ENCODE results near the gene ACAT2.
"Not testable (repeated sequence)": the region's sequence is repeated elsewhere in the genome, so short reads cannot be mapped to it uniquely, and the experiment has no call there.

The ACAT2 gene

DNA sequence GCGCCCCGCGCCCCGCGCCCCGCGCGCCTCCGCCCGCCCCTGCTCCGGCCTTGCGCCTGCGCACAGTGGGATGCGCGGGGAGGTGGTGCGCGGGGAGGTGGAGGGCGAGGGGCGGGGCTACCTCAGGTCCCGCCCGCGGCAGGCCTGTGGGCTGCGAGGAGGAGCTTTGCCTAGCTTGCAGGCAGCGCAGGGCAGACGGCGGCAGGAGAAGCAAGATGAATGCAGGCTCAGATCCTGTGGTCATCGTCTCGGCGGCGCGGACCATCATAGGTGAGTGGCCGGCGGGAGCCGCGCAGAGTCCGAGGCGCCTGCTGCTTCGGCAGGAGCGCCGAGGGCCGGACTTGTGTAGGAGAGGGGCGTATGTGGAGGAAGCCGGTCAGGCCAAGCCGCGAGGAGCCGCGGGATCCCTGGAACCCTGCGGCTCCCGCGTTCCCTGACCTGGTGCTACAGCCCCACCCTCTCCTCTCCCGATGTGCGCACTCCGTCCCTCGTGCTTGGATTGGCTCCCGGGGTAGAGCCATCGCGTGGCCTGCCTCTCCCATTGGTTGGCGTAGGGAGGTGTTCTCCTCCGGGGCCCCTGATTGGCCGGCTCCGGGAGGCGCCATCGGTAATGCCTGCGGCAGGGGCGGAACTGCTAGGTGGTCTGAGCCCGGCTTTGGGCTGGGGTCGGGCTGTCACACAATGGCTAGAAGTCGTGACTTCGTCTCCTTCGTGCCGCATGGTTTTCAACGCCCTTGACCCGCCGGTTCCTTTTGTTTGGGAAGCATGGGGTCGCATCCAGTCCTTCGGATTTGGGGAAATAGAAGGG, at the start of gene ACAT2:
ACAT2 (plus strand) TSS at position 173 of the 808 bp plus-strand sequence; CDS start at position 216, 43 bp downstream.
- DNase-seq = peak; percentile 80

DNA sequence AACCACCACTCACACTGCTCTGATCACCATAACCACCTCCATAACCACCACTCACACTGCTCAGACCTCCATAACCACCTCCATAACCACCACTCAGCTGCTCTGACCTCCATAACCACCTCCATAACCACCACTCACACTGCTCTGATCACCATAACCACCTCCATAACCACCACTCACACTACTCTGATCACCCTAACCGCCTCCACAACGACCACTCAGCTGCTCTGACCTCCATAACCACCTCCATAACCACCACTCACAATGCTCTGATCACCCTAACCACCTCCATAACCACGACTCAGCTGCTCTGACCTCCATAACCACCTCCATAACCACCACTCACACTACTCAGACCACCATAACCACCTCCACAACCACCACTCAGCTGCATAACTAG, 49.5 kb upstream of the ACAT2 start:
- not testable (repeated sequence) for DNase-seq

DNA sequence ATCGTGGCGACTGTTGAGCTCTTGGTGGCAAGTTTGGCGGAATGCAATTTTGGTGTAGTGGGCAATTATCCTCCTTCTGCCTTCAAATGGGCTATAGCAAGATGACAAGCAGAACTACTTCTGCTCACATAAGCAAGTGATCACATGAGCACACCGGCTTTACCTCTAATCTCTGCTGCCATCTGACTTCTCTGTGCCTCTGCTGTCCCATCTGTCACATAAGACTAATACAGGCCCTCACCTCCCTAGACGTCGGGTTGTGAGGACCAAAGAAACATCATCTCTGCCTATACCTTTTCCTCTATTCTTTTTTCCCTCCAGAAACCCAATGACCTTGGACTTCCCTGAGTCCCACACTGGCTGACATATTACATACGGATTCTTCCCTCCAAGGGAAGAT, 47.9 kb upstream of the ACAT2 start:
- DNase-seq = no peak

DNA sequence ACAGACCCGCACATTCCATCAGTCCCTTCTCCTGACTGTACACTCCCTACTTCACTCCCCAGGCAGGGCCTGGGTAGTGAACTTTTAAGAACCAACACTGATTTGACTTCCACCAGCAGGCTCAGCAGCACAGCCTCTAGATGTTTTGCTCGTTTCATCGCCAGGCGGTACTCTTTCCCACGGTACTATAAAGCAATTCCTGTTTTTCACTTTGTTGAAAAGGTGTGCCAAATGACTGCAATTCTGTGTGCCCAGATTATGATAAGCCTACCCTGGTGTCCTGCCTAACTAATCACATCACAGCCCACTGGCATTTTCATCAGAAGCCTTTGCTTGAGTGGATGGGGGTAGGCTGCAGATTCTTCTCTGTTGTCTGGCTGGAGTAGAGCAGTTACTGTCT, 47.4 kb upstream of the ACAT2 start:
- DNase-seq = no peak

DNA sequence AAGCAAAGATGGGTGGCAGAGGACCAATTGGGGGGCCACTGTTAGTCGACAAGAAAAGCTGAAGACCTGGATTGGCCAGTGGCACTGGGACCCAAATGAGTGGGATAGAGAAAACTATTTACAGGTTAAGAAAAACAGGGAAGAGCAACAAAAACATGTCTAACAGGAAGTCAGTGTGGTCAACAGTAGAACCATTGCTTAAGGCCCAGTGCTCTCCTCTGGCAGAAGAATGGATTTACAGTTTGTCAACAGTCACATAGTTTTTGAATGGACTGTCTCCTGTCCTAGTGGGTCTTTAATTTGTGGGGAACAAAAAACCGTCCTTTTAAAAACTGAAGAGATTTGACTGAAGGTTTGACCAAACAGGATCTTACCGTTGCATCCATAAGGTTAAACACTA, 46.7 kb upstream of the ACAT2 start:
- no peak for DNase-seq

DNA sequence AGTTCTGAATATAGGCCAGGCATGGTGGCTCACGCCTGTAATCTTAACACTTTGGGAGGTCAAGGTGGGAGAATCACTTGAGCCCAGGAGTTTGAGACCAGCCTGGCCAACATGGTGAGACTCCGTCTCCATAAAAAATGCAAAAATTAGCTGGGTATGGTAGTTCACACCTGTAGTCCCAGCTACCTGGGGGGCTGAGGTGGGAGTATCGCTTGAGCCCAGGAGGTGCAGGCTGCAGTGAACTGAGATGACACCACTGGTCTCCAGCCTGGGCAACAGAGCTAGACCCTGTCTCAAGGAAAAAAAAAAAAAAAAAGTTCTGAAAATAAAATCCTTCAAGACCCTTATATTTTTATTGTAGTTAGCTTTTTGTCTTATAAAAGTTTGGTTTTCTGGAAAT, 46.2 kb upstream of the ACAT2 start:
- DNase-seq = no peak

DNA sequence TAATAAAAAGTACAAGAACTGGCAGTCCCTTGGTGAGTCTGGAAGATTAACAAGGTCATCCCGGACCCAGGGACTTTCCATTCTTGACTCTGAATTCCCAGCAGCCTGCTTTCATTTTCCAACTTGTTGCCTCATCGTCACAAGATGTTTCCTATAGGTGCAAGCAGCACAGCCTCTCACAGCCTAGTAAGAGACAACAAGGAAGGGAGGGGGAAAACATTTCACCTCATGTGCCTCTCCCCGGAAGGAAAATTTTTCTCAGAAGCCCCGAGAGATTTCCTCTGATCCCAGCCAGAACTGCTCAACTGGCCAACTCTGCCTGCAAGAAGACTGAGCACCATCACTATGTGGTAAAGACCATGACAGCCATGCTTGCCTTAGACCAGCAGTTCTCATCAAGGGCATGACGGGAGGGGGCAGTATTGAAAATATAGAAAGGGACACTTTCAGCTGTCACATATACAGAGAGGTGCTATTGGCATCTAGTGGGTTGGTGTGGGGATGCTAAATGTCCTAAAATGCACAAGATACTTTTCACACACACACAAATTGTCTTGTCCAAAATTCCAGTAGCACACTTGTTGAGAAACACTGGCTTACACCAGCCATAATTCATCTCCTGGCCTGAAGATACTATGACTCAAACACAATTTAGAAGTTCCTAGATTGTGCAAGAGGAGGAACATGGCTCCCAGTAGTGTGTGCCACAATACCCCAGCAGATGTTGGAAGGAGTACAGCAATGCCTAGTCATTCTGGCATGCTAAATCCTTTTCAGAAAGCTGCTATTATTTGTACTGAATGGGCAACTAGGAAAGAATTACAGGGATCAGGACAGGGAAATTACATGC, 45.4 kb upstream of the ACAT2 start:
- no peak for DNase-seq

DNA sequence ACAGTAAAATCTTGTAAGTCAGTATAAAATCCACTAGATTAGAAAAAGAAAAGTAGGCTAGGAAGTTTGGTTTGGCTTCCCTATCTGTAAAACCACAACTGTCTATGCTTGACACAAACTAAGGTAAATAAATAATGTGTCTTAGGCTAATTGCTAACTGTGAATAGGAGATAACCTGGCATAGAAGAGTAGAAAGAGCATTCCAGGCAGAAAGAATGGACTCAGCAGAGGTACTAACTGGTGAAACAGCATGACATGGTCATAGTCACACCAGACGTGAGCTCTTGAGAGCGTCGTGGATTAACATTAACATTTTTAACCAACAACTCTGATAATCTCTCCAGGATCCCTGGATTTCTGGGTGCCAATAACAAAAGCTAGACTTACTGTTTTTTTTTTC, 43.2 kb upstream of the ACAT2 start:
- DNase-seq = no peak

DNA sequence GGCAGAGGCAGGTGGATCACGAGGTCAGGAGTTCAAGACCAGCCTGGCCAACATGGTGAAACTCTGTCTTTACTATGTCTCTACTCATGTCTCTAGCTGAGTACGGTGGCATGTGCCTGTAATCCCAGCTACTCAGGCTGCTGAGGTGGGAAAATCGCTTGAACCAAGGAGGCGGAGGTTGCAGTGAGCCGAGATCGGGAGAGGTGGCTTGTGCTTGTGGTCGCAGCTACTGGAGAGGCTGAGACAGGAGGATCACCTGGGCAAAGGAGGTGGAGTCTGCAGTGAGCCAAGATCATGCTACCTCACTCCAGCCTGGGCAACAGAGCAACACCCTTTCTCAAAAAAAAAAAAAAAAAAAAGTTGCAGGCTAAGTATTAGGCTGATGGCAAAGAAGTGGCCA, 42.6 kb upstream of the ACAT2 start:
- DNase-seq = no peak

DNA sequence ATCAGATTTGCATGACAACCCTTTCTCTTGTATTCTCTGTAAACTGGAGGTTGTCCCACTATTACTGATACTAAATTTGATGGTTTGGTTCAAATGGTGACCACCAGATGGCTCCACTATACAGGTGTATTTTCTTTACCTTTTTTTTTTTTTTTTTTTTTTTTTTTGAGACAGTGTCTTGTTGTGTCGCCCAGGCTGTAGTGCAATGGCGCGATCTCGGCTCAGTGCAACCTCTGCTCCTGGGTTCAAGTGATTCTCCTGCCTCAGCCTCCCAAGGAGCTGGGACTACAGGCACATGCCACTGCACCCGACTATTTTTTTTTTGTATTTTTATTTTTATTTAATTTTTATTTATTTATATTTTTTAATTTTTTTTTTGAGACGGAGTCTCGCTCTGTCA, 41.1 kb upstream of the ACAT2 start:
- no peak for DNase-seq

DNA sequence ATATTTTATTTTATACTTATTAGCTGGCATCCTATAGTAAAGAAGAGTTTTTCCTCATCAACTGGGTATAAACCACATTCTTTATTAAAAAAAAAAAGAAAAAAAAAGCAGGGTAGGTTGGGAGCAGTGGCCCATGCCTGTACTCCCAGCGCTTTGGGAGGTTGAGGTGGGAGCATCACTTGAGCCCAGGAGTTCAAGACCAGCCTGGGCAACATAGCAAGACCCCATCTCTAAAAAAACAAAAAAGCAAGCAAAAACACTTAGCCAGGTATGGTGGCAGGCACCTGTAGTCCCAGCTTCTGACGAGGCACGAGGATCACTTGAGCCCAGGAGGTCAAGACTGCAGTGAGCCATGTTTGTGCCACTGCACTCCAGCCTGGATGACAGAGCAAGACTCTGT, 39.9 kb upstream of the ACAT2 start:
- DNase-seq = not testable (repeated sequence)

DNA sequence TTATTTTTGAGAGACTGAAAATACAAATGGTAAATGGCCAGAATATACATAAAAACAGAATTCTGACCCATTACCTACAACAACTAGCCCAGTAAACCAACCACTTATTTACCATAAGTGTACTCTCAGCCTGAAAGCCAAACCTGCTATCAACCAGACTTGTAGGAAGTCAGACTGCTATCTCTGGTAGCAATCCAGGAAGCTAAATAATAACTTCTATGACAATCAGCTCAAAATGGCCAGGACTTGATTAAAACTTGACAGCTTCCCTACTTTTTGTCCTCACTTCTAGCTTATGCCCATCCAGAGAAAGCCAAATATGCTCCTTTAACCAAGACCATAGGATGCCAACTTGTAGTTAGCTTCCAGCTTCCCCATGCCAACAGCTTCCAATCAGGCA, 39.2 kb upstream of the ACAT2 start:
- DNase-seq = no peak

DNA sequence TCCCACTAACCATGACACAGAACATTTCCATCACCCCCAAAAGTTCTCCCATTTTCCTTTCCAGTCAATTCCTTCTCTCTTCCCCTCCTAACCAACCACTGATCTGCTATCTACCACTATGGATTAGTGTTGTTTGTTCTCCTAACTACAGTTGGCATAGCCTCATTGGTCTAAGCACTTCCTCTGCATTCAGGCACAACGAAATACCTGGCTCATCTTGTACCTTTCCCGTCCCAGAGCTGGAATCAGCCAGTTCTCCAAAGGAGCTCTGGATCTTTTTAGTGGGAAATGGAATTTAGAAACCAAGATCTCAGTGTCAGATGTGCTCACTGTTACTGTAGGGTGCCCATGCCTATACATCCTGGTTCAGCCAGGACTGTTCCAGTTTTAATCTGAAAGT, 38.6 kb upstream of the ACAT2 start:
- no peak for DNase-seq

DNA sequence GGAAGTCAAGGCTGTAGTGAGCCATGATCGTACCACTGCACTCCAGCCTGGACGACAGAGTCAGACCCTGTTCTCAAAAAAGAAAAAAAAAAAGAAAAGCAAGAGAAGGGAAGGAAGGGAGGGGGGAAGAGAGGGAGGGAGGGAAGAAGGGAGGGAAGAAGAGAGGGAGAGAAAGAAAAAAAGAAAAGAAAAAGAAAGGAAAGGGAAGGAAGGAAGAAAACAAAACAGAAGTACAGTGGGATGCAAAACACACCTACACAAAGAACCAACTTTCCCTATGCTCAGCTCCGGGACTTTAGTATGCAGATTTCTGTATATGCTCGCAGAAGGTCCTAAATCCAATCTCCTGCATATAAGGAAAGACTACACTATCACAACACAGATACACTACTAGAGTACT, 37.1 kb upstream of the ACAT2 start:
- DNase-seq = no peak

DNA sequence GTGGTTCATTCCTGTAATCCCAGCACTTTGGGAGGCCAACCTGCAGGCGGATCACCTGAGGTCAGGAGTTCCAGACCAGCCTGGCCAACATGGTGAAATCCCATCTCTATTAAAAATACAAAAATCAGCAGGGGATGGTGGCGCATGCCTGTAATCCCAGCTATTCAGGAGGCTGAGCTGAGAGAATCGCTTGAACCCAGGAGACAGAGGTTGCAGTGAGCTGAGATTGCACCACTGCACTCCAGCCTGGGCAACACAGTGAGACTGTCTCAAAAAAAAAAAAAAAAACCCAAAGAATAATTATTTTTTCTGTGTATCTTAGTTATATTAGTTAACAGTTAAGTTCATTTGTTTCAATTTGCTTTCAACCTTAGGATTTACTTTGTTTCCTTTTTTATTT, 36.6 kb upstream of the ACAT2 start:
- DNase-seq = not testable (repeated sequence)

DNA sequence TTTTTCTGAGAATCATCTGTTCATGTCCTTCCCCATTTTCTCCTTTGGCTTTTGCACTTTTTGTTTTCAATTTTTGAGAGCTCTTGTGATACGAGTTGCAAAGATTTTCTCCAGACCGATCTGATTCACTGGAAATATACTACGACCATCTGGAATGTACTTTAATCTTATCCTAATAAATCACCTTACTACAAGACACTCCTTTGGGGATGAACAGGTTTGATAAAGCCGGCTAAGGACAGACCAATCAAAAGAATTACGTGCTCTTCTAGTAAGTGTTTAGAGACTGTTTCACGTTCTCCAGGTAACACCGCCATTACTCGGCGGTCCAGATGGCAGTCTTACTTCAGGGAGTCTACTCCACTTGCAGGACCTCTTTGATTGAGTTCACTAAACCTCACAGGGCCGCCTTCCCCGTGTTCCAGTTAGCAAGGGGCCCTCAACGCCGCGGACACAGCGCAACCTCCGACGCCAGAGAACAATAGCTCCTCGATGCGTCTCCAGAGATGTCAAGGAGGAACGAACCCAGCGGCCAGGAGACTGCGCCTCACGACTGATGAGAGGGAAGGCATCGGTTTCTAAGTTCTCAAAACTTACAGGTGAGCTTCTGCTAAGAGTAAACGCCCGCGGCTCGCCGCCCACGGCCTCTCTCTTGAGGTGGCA, 35.5 kb upstream of the ACAT2 start:
- peak; percentile 79 for DNase-seq

DNA sequence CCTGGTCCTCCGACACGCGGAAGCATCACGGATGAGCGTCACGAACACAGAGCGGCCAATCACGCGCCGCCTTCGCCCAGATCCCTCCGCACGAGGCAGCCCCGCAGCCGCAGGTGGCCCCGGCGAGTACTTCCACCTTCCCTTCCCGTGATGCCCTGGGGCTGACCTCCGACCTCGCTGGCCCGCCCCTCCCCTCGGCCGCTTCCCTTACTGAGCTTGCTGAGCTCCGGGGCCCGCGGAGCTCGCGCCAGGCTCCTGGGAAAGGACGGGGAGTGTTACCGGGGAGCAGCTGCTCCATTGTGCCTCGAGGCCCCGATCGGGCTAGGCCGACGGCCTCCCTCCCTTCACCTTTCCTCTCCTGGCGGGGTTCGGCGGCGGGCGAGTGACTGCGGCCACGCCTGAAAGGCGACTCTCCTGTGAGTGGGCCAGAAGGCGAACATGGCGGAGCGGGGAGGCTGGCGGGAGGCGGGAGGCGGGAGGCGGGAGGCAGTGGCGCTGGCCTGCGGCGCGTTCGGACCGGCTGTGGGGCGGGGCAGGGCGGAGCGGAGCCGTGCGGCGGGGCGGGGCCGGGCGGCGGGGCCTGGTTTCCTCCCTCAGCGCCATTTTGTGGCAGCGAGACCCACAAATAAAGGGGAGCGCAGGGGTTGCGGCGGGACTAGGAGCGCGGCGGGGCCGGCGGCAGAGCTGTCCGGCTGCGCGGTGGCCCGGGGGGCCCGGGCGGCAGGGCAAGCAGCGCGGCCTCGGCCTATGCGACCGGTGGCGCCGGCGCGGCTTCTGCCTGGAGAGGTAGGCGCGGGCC, 34.7 kb upstream of the ACAT2 start, which contains the start of gene WTAP:
WTAP (plus strand) TSS at position 589 of the 799 bp plus-strand sequence. CDS start 8,760 bp downstream, outside the sequence.
- peak; percentile 81 for DNase-seq

DNA sequence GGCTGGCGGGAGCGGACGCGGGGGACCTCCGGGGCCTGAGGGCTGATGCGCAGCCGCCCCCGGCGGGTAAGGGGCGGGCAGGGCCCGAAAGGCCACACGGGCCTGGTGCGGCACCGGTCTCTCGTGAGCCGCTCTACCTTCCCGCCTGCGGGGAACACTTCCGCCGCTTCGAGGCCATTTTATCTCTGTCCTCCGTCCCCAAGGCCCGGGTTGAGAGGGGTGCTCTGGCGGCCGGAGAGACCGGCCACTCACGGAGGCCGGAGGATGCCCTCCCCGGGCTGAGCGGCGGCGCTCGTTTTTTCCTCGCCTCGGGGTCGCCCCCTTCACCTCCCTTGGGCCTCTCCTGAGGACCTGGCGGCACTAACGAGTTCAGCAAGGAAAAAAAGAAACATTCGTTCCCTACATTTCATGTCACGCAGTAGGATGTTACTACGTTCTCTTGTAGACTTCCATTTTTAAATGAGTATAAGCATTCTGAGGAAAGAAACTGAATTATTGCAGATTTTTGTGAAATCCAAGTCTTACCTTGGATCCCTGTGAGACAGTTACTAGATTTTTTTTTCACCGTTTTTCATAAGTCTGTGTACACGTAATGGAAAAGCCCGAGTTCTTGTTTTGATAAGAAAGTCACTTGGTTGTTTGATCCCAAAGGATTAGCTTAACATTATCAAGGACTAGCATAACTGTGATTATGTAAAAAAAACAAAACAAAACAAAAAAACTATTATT, 34.0 kb upstream of the ACAT2 start:
- peak; percentile 37 for DNase-seq

DNA sequence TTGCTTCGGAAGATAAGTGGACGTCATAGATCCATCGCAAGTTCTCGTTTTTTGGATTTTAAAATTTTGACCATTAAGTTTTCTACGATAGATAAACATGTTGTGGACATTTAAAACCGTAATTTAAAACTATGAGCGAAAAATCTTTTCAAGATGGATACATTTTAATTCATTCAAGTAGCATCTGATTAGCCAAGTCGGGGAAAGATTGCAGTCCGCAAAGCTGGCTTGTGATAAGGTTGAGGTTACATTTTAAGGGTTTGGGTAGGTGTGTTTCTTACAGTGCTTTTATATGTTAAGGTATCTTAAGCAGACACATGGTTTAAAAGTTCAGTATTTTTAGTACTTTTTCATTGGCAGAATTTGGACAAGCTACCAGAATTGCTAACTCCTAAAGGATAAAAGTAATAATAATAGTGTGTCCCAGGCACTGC, 33.3 kb upstream of the ACAT2 start:
- no peak for DNase-seq

DNA sequence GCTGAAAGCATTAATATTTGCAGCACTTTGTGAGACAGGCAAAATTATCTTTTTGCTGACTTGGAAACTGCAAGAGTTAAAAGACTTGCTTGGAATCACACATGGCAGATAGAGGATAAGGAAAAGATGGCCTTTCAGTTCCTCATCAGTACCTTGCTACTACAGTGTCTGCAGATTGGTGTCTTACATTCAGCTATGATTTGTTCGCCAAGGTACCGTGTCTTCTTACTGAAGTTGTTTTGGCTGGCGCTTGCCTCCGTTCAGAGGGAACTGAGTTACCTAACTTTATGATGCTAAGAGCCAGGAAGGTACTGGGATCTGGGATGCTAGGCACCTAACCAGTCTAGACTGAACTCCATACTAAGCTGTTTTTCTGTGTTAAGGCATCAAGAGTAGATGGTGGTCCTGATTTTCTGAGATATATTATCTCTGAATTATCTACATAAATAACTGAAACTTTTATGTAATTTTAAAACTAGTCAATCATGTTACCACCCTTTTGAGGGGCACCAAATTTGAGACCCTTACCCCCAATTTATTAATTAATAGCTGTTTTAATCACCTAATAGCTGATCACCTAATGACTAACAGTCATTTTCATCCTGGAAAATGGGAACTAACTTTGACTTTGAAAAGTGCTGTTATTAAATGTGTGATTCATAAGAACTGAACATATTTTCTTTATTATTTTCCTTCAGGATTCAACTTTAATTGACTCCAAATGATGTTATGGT, 32.1 kb upstream of the ACAT2 start:
- DNase-seq = no peak

DNA sequence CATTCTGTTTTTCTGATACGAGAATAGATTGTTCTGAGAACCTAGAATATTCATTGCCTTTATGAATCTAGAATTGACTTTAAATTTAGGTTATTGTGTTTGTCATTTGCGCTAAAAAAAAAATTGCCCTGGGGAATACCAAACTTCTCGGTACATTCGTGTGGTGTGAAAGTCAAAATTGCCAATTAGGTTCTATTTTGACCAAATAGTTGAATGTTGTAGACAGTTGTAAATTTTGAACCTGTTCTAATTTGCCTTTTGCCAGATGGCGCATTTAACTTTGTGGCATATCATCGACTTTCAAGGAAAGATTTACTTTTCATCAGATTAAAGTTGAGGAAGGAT, 31.5 kb upstream of the ACAT2 start:
- DNase-seq = no peak

Measured in KG1 (cell line).